Upper lobe of left lung (tissue), 6 donors: Measurements from ENCODE around the gene UGT2B17. TPM values are rescaled to one million over a fixed set of nuclear protein-coding genes. Genes with fewer than 3 reads are reported as not detected.

Source experiments
- ATAC-seq, 2 donors: fragments of 200-7000 bp; cut with Tn5 transposase; one replicate each; pipeline ENCODE4 v1.9.1; 2022; ENCODE audit warnings: mild to moderate bottlenecking in 2 of 2, moderate library complexity in 2 of 2; ENCODE audit not compliant: low FRiP score in 2 of 2
- DNase-seq, 2 donors: peaks; one replicate each; pipeline ENCODE4 v3.0.0-alpha.2; 2019 to 2020
- H3K27ac ChIP-seq, 4 donors: fragments of 200-600 bp; sonication (generic); one replicate each; pipeline ENCODE4 v1.5.1; 2016 to 2019
- H3K27me3 ChIP-seq, 4 donors: fragments of 200-600 bp; sonication (generic); one replicate each; pipeline ENCODE4 v1.5.1; 2017 to 2019
- H3K36me3 ChIP-seq, 4 donors: fragments of 200-600 bp; sonication (generic); one replicate each; pipeline ENCODE4 v1.5.1; 2016 to 2019
- H3K4me1 ChIP-seq, 4 donors: fragments of 200-600 bp; sonication (generic); one replicate each; pipeline ENCODE4 v1.5.1; 2018 to 2019
- H3K4me3 ChIP-seq, 4 donors: fragments of 200-600 bp; sonication (generic); one replicate each; pipeline ENCODE4 v1.5.1; 2017 to 2019; ENCODE audit warnings: mild to moderate bottlenecking in 2 of 4, moderate library complexity in 1 of 4
- H3K9me3 ChIP-seq, 4 donors: fragments of 200-600 bp; sonication (generic); one replicate each; pipeline ENCODE4 v1.5.1; 2018 to 2019
- EP300 ChIP-seq, 4 donors: sonication (generic); formaldehyde crosslinking; IDR thresholded peaks; one replicate each; pipeline ENCODE4 v1.5.1; 2017; ENCODE audit warnings: antibody characterized with exemption in 4 of 4, control low read depth in 2 of 4
- POLR2A ChIP-seq, 4 donors: fragments of 450-650 bp; IDR thresholded peaks; one replicate each; pipeline ENCODE4 v1.5.1; 2016 to 2017; ENCODE audit warnings: antibody characterized with exemption in 4 of 4, mild to moderate bottlenecking in 2 of 4
- POLR2AphosphoS5 ChIP-seq, 2 donors: sonication (generic); formaldehyde crosslinking; IDR thresholded peaks; one replicate each; pipeline ENCODE4 v1.5.1; 2017; ENCODE audit warnings: antibody characterized with exemption in 2 of 2
- WGBS, 2 donors: methylation state at CpG; one replicate each; pipeline ENCODE4 v1.1.5; 2017 to 2018; 5-methylcytosine and 5-hydroxymethylcytosine counted together
- total RNA-seq, 6 donors: library from RNA; depleted of rRNA in 4 of 6; stranded (reverse); fragments of >200 nt in 4 of 6; gene quantifications; one replicate each; pipeline versions ENCODE4 v1.1.0 to v1.2.1, GENCODE V29; 2016 to 2021
- TF ChIP-seq, protein P1 (sequence below), 6 experiments: fragments of 450-650 bp in 4 of 6; fragments of 200-600 bp in 2 of 6; sonication (generic) in 2 of 6; IDR thresholded peaks; one replicate each; pipeline ENCODE4 v1.5.1; 2016 to 2019; ENCODE audit warnings: antibody characterized with exemption in 6 of 6
- donor health status: DM: no; HTN: no; CAD: no; lungs with moderate emphysema.
- donor health status: DM: no; HTN: yes; CAD: no; lungs with severe emphysema.

UGT2B17 gene
- total RNA-seq, 6 donors from 2014 or later, result 0.27 TPM; not detected in 5

GRCh38 chr4:68592673-68593072 is 16.6 kb upstream of the UGT2B17 start:
- H3K4me1 ChIP-seq, result no peaks in the 10 kb centered on the region
- no peak overlapping the region for H3K4me3 ChIP-seq
- H3K27me3 ChIP-seq, result no peaks in the 10 kb centered on the region
- WGBS, 2 donors, result 100% methylated on average over 1 of the region's 1 CpG; no CpG with 5 or more reads in 1 of the 2 donors
- no peak for ATAC-seq
- no peaks in the 10 kb centered on the region for H3K9me3 ChIP-seq
- H3K36me3 ChIP-seq, result no peaks in the 10 kb centered on the region
- H3K27ac ChIP-seq, result no peak overlapping the region
- TF ChIP-seq, protein P1, sequence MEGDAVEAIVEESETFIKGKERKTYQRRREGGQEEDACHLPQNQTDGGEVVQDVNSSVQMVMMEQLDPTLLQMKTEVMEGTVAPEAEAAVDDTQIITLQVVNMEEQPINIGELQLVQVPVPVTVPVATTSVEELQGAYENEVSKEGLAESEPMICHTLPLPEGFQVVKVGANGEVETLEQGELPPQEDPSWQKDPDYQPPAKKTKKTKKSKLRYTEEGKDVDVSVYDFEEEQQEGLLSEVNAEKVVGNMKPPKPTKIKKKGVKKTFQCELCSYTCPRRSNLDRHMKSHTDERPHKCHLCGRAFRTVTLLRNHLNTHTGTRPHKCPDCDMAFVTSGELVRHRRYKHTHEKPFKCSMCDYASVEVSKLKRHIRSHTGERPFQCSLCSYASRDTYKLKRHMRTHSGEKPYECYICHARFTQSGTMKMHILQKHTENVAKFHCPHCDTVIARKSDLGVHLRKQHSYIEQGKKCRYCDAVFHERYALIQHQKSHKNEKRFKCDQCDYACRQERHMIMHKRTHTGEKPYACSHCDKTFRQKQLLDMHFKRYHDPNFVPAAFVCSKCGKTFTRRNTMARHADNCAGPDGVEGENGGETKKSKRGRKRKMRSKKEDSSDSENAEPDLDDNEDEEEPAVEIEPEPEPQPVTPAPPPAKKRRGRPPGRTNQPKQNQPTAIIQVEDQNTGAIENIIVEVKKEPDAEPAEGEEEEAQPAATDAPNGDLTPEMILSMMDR (IDR thresholded peaks at IDR 0.05), result no peak
- no peak for TF ChIP-seq EP300 (IDR thresholded peaks at IDR 0.05)
- TF ChIP-seq POLR2AphosphoS5 (IDR thresholded peaks at IDR 0.05), result no peak
- TF ChIP-seq POLR2A (IDR thresholded peaks at IDR 0.05), result no peak
- no peak for DNase-seq

- DNase-seq, result no peak
- Histone ChIP-seq H3K27me3 (no peaks in the 10 kb centered on the region), H3K4me3 (no peak overlapping the region), H3K27ac (no peak overlapping the region), H3K36me3 (no peaks in the 10 kb centered on the region), H3K4me1 (no peaks in the 10 kb centered on the region), H3K9me3 (no peaks in the 10 kb centered on the region)
- WGBS, 2 donors, result 86% methylated on average over 1 of the region's 1 CpG; no CpG with 5 or more reads in 1 of the 2 donors
- ATAC-seq, result no peak
- TF ChIP-seq, protein P1 (IDR thresholded peaks at IDR 0.05), result no peak
- TF ChIP-seq POLR2AphosphoS5 (IDR thresholded peaks at IDR 0.05) (no peak), EP300 (IDR thresholded peaks at IDR 0.05) (no peak), POLR2A (IDR thresholded peaks at IDR 0.05) (no peak)
These were observed 15.1 kb upstream of the UGT2B17 start for GRCh38 chr4:68591204-68591603.

GRCh38 chr4:68589790-68590189 is 13.7 kb upstream of the UGT2B17 start:
- Histone ChIP-seq H3K27me3 (no peaks in the 10 kb centered on the region), H3K4me3 (no peak overlapping the region), H3K9me3 (no peaks in the 10 kb centered on the region), H3K27ac (no peak overlapping the region), H3K4me1 (no peaks in the 10 kb centered on the region), H3K36me3 (no peaks in the 10 kb centered on the region)
- DNase-seq (no peak), ATAC-seq (no peak)
- TF ChIP-seq, protein P1 (IDR thresholded peaks at IDR 0.05), result no peak
- TF ChIP-seq POLR2AphosphoS5 (IDR thresholded peaks at IDR 0.05) (no peak), EP300 (IDR thresholded peaks at IDR 0.05) (no peak), POLR2A (IDR thresholded peaks at IDR 0.05) (no peak)

- Histone ChIP-seq H3K9me3 (no peaks in the 10 kb centered on the region), H3K36me3 (no peaks in the 10 kb centered on the region), H3K27me3 (no peaks in the 10 kb centered on the region), H3K4me3 (no peak overlapping the region), H3K4me1 (no peaks in the 10 kb centered on the region), H3K27ac (no peak overlapping the region)
- TF ChIP-seq POLR2AphosphoS5 (IDR thresholded peaks at IDR 0.05) (no peak), POLR2A (IDR thresholded peaks at IDR 0.05) (no peak), EP300 (IDR thresholded peaks at IDR 0.05) (no peak)
- TF ChIP-seq, protein P1 (IDR thresholded peaks at IDR 0.05), result no peak
- 100% methylated on average over 2 of the region's 4 CpGs; no CpG with 5 or more reads in 1 of the 2 donors for WGBS, 2 donors
- no peak for ATAC-seq
- no peak for DNase-seq
These were observed 6.2 kb upstream of the UGT2B17 start for GRCh38 chr4:68582339-68582717.
